Suprapubic skin (tissue), 4 donors: ENCODE measurements around the gene JMJD4. TPM values are rescaled to one million over a fixed set of nuclear protein-coding genes. Genes with fewer than 3 reads are reported as not detected.

Experiments used
- DNase-seq, 2 donors: peaks; one replicate each; pipeline ENCODE4 v3.0.0-alpha.2; 2019; ENCODE audit warnings: low spot score in 2 of 2
- H3K27ac ChIP-seq: fragments of 200-600 bp; sonication (generic); one replicate; pipeline ENCODE4 v1.5.1; 2019
- H3K27me3 ChIP-seq: fragments of 200-600 bp; sonication (generic); one replicate; pipeline ENCODE4 v1.5.1; 2019
- H3K36me3 ChIP-seq: fragments of 200-600 bp; sonication (generic); one replicate; pipeline ENCODE4 v1.5.1; 2019
- H3K4me1 ChIP-seq: fragments of 200-600 bp; sonication (generic); one replicate; pipeline ENCODE4 v1.5.1; 2019
- H3K4me3 ChIP-seq: fragments of 200-600 bp; sonication (generic); one replicate; pipeline ENCODE4 v1.5.1; 2019; ENCODE audit warnings: mild to moderate bottlenecking
- H3K9me3 ChIP-seq: fragments of 200-600 bp; sonication (generic); one replicate; pipeline ENCODE4 v1.5.1; 2019
- CTCF ChIP-seq, 2 donors: fragments of 200-600 bp in 1 of 2; fragments of 450-650 bp in 1 of 2; sonication (generic) in 1 of 2; IDR thresholded peaks; one replicate each; pipeline ENCODE4 v1.5.1; 2016 to 2019; ENCODE audit warnings: antibody characterized with exemption in 2 of 2, mild to moderate bottlenecking in 1 of 2, moderate library complexity in 1 of 2
- EP300 ChIP-seq: sonication (generic); formaldehyde crosslinking; IDR thresholded peaks from one replicate; pipeline ENCODE4 v1.6.1; 2017; ENCODE audit warnings: antibody characterized with exemption
- POLR2A ChIP-seq, 2 donors: fragments of 450-650 bp; IDR thresholded peaks; one replicate each; pipeline ENCODE4 v1.6.1; 2017; ENCODE audit warnings: antibody characterized with exemption in 2 of 2, mild to moderate bottlenecking in 2 of 2, moderate library complexity in 2 of 2
- POLR2AphosphoS5 ChIP-seq, 3 donors: sonication (generic); formaldehyde crosslinking; IDR thresholded peaks; one replicate each; pipeline ENCODE4 v1.6.1; 2017; ENCODE audit warnings: antibody characterized with exemption in 3 of 3
- WGBS: methylation state at CpG from one replicate; pipeline ENCODE4 v1.1.5; 2018; 5-methylcytosine and 5-hydroxymethylcytosine counted together
- total RNA-seq, 4 donors: library from RNA; depleted of rRNA; stranded (reverse); fragments of >200 nt; gene quantifications; one replicate each; pipeline ENCODE4 v1.1.0, GENCODE V29; 2016

JMJD4 gene
- total RNA-seq = 10 to 100 TPM in 3 of 4 donors, 1 to 10 TPM in 1; 9.9 to 24.2 (median 16.5) TPM

- H3K4me1 ChIP-seq = peaks cover 39% of the 10 kb centered on the region
- peak within 1 kb of the TSS; percentile 84 for H3K27ac ChIP-seq
- WGBS = no CpG with 5 or more reads among the region's 83 CpGs
- no peaks in the 10 kb centered on the region for H3K9me3 ChIP-seq
- DNase-seq = peak; percentile 93 to 96
- H3K4me3 ChIP-seq = peak within 1 kb of the TSS; percentile 82
- H3K27me3 ChIP-seq = no peaks in the 10 kb centered on the region
- peaks cover 23% of the 10 kb centered on the region for H3K36me3 ChIP-seq
- TF ChIP-seq POLR2A (IDR thresholded peaks at IDR 0.05) (peak in 1 of 2 donors; percentile 70), CTCF (IDR thresholded peaks at IDR 0.05) (no peak), POLR2AphosphoS5 (IDR thresholded peaks at IDR 0.05) (peak in 1 of 3 donors; percentile 78)
Observed at GRCh38 chr1:227734856-227735538, at the start of gene JMJD4, which contains the start of gene SNAP47. Gene JMJD4 (minus strand): TSS chr1:227735302. CDS start chr1:227735273, 29 bp downstream. Gene SNAP47 (plus strand): TSS chr1:227735435. CDS start chr1:227747737, 12,302 bp downstream.

GRCh38 chr1:227782226-227782625 is 47.1 kb upstream of the JMJD4 start:
- H3K9me3 ChIP-seq = no peaks in the 10 kb centered on the region
- WGBS = 89% methylated on average over 3 of the region's 4 CpGs
- DNase-seq = peak; percentile 44 to 49

GRCh38 chr1:227781314-227781930 is 46.3 kb upstream of the JMJD4 start:
- no peak overlapping the region for H3K27ac ChIP-seq
- peaks cover 18% of the 10 kb centered on the region for H3K36me3 ChIP-seq
- peak; percentile 50 to 69 for DNase-seq
- H3K9me3 ChIP-seq = no peaks in the 10 kb centered on the region
- 95% methylated on average over 4 of the region's 15 CpGs for WGBS
- no peaks in the 10 kb centered on the region for H3K27me3 ChIP-seq
- TF ChIP-seq POLR2AphosphoS5 (IDR thresholded peaks at IDR 0.05) (no peak), POLR2A (IDR thresholded peaks at IDR 0.05) (no peak), CTCF (IDR thresholded peaks at IDR 0.05) (no peak), EP300 (no peak)
- H3K4me3 ChIP-seq = no peak overlapping the region
- peaks cover under 1% of the 10 kb centered on the region for H3K4me1 ChIP-seq

More at GRCh38 chr1:227782226-227782625, 47.1 kb upstream of the JMJD4 start:
- Histone ChIP-seq H3K4me1 (peaks cover 8% of the 10 kb centered on the region), H3K36me3 (peaks cover 15% of the 10 kb centered on the region), H3K4me3 (no peak overlapping the region), H3K27me3 (no peaks in the 10 kb centered on the region), H3K27ac (no peak overlapping the region)
- TF ChIP-seq POLR2A (IDR thresholded peaks at IDR 0.05) (no peak), POLR2AphosphoS5 (IDR thresholded peaks at IDR 0.05) (no peak), CTCF (IDR thresholded peaks at IDR 0.05) (no peak), EP300 (no peak)

GRCh38 chr1:227780101-227781044 is 45.3 kb upstream of the JMJD4 start:
- Histone ChIP-seq H3K36me3 (peaks cover 26% of the 10 kb centered on the region), H3K9me3 (no peaks in the 10 kb centered on the region), H3K27ac (no peak overlapping the region), H3K27me3 (no peaks in the 10 kb centered on the region), H3K4me3 (no peak overlapping the region), H3K4me1 (no peaks in the 10 kb centered on the region)
- no peak for TF ChIP-seq EP300
- no peak for TF ChIP-seq POLR2A (IDR thresholded peaks at IDR 0.05)
- no peak for TF ChIP-seq CTCF (IDR thresholded peaks at IDR 0.05)
- TF ChIP-seq POLR2AphosphoS5 (IDR thresholded peaks at IDR 0.05) = no peak
- DNase-seq = peak; percentile 37 to 74
- WGBS = 76% methylated on average over 9 of the region's 23 CpGs
